Jurkat, Clone E6-1 (cell line): ENCODE results near the gene KRT28.
"Not testable (repeated sequence)": the region's sequence is repeated elsewhere in the genome, so short reads cannot be mapped to it uniquely, and the experiment has no call there.

Experiments used
- DNase-seq: peaks from one replicate; pipeline ENCODE4 v3.0.0-alpha.2; 2011; ENCODE audit warnings: low read depth, low spot score
- H3K4me3 ChIP-seq: 2 replicates; pipeline ENCODE4 v1.5.1; 2011; ENCODE audit warnings: mild to moderate bottlenecking, low read length, control low read depth, moderate library complexity

KRT28 gene

GRCh38 chr17:40793832-40794231 is 5.9 kb downstream of the KRT28 start:
- H3K4me3 ChIP-seq, result no peak overlapping the region
- DNase-seq, result no peak

- H3K4me3 ChIP-seq, result no peak overlapping the region
- DNase-seq, result no peak
Measured at GRCh38 chr17:40791787-40792436, 7.8 kb downstream of the KRT28 start.

- no peak for DNase-seq
- H3K4me3 ChIP-seq, result no peak overlapping the region
Measured at GRCh38 chr17:40791111-40791510, 8.6 kb downstream of the KRT28 start.

GRCh38 chr17:40782450-40782849 is 17.3 kb downstream of the KRT28 start, which contains the start of gene KRT27:
KRT27 (minus strand) TSS chr17:40782550; CDS start chr17:40782493, 57 bp downstream.
- no peak for DNase-seq

GRCh38 chr17:40779181-40779909 is 20.4 kb downstream of the KRT28 start:
- no peak for DNase-seq
- no peak overlapping the region for H3K4me3 ChIP-seq

More at GRCh38 chr17:40782450-40782849, 17.3 kb downstream of the KRT28 start, which contains the start of gene KRT27:
- H3K4me3 ChIP-seq, result no peak within 1 kb of the TSS

- no peak for DNase-seq
- no peak overlapping the region for H3K4me3 ChIP-seq
Measured at GRCh38 chr17:40778461-40778860, 21.3 kb downstream of the KRT28 start.

- DNase-seq, result no peak
- H3K4me3 ChIP-seq, result no peak overlapping the region
Measured at GRCh38 chr17:40777971-40778370, 21.8 kb downstream of the KRT28 start.

- no peak for DNase-seq
- H3K4me3 ChIP-seq, result no peak overlapping the region
Measured at GRCh38 chr17:40777459-40777858, 22.3 kb downstream of the KRT28 start.

GRCh38 chr17:40775945-40776344 is 23.8 kb downstream of the KRT28 start:
- DNase-seq, result no peak

GRCh38 chr17:40772101-40772500 is 27.7 kb downstream of the KRT28 start, which contains the start of gene KRT26:
KRT26 (minus strand) TSS chr17:40772201; CDS start chr17:40772113, 88 bp downstream.
- H3K4me3 ChIP-seq, result no peak within 1 kb of the TSS
- no peak for DNase-seq

More at GRCh38 chr17:40775945-40776344, 23.8 kb downstream of the KRT28 start:
- H3K4me3 ChIP-seq, result no peak overlapping the region

GRCh38 chr17:40765657-40766056 is 34.1 kb downstream of the KRT28 start:
- no peak for DNase-seq
- H3K4me3 ChIP-seq, result no peak overlapping the region

GRCh38 chr17:40763752-40764151 is 36.0 kb downstream of the KRT28 start:
- DNase-seq, result no peak
- H3K4me3 ChIP-seq, result no peak overlapping the region

- H3K4me3 ChIP-seq, result no peak overlapping the region
- no peak for DNase-seq
Measured at GRCh38 chr17:40760105-40761016, 39.4 kb downstream of the KRT28 start.

- no peak within 1 kb of the TSS for H3K4me3 ChIP-seq
- DNase-seq, result no peak
Measured at GRCh38 chr17:40755231-40755630, 44.5 kb downstream of the KRT28 start, which contains the start of gene KRT25. KRT25 (minus strand) TSS chr17:40755331; CDS start chr17:40755271, 60 bp downstream.

GRCh38 chr17:40753804-40754203 is 46.0 kb downstream of the KRT28 start:
- no peak for DNase-seq
- no peak overlapping the region for H3K4me3 ChIP-seq

- DNase-seq, result no peak
- H3K4me3 ChIP-seq, result no peak overlapping the region
Measured at GRCh38 chr17:40751065-40751464, 48.7 kb downstream of the KRT28 start.

GRCh38 chr17:40750391-40750790 is 49.4 kb downstream of the KRT28 start:
- DNase-seq, result no peak
- H3K4me3 ChIP-seq, result no peak overlapping the region

- not testable (repeated sequence) for DNase-seq, H3K4me3 ChIP-seq
Measured at GRCh38 chr17:40748666-40749065, 51.1 kb downstream of the KRT28 start.
